CD4-positive, alpha-beta T cell treated with Interleukin-6 for 4 hours (primary cell): ENCODE results near the gene INPP5K.
"Not testable (repeated sequence)": the region's sequence is repeated elsewhere in the genome, so short reads cannot be mapped to it uniquely, and the experiment has no call there.

Experiments
- DNase-seq: peaks from one replicate; pipeline ENCODE4 v3.0.0-alpha.2; 2020; ENCODE audit warnings: mixed read lengths

INPP5K gene

GRCh38 chr17:1461198-1461944, 55.0 kb downstream of the INPP5K start:
- no peak for DNase-seq

DNA sequence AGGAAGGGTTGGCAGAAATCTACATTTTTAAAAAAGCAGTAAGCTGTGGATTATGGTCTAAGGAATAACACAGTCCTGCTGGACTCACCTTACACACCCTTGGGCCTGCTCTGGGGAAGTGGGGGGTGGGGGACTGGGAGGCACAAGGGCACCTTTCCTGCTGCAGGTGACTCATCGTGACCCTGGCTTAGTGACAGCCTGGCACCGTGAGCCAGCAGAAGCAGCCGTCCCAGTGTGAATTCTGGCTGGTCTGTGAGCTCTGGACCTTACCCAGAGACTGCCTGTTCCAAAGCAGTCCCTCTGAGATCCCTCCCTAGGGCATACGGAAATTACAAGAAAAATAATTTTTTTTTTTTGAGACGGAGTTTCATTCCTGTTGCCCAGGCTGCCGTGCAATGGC, 56.2 kb downstream of the INPP5K start:
- DNase-seq: peak; percentile 41

- peak; percentile 99 for DNase-seq
These were observed 60.4 kb downstream of the INPP5K start, which contains the start of gene CRK for GRCh38 chr17:1455797-1456599. Gene CRK, minus strand, starts transcription at chr17:1456232. Its CDS starts 115 bp downstream, at chr17:1456117.

- DNase-seq: peak; percentile 36
These were observed 61.1 kb downstream of the INPP5K start for GRCh38 chr17:1455291-1455796.

GRCh38 chr17:1454541-1454940, 61.9 kb downstream of the INPP5K start:
- DNase-seq: no peak

DNA sequence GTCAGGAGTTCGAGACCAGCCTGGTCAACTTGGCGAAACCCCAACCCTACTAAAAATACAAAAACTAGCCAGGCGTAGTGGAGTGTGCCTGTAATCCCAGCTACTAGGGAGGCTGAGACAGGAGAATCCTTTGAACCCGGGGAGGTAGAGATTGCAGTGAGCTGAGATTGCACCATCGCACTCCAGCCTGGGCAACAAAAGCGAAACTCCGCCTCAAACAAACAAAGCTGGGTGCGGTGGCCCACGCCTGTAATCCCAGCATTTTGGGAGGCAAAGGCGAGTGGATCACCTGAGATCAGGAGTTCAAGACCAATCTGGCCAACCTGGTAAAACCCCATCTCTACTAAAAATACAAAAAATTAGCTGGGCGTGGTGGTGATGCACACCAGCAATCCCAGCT, 62.7 kb downstream of the INPP5K start:
- not testable (repeated sequence) for DNase-seq

GRCh38 chr17:1452836-1453235, 63.6 kb downstream of the INPP5K start:
- DNase-seq: no peak

GRCh38 chr17:1450261-1450660, 66.2 kb downstream of the INPP5K start:
- not testable (repeated sequence) for DNase-seq

GRCh38 chr17:1449412-1449967, 66.9 kb downstream of the INPP5K start:
- no peak for DNase-seq

DNA sequence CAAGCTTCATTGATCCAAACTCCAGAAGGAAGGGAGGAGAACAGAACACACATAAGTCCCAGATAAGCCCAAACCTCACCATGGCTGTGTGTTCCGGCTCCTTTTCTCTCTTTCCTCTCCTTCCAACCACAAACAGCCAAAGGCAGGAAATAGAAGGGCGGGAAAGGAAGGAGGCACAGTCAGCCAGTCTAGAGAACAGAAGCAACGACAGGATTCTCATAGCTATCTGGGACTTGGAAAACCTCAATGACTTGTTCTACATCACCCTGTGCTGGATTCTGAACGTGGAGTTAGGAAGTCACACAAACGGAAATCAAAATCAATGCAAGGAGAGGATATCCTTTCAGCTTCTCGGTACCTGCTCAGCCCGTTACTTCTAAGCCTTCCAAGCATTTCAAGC, 69.4 kb downstream of the INPP5K start:
- no peak for DNase-seq

DNA sequence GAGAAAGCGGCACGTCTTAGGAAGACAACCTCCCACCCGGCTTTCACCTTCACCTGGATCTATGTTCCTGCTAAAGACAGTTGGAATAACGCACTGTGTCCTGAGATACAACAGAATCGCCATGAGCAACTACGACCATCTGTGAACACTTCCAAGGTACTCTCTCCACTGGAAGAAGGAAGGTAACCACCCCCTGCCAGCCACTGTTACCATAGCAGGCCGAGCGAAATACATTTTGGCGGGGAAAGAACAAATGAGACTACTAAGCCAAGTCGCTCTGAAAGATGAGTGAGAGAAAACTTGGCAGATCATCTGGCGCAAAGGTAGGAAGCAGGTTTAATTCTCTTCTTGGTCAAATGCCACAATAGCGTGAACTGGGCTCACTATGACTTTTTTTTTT, 70.2 kb downstream of the INPP5K start:
- no peak for DNase-seq

- not testable (repeated sequence) for DNase-seq
These were observed 70.7 kb downstream of the INPP5K start for GRCh38 chr17:1445695-1446094.
